ENCODE results near the gene RHOT1.

RHOT1 gene

GRCh38 chr17:32253117-32253611, 110.9 kb downstream of the RHOT1 start:
- TF ChIP-seq REST (IDR thresholded peaks at IDR 0.05; ENCODE audit: insufficient replicate concordance, low read depth) (no peak), GABPA (IDR thresholded peaks at IDR 0.05; ENCODE audit: low read depth) (no peak), POLR2AphosphoS5 (IDR thresholded peaks at IDR 0.05; ENCODE audit: low read depth) (no peak), SPI1 (IDR thresholded peaks at IDR 0.05; ENCODE audit: borderline replicate concordance, low read depth) (no peak), CTCF (IDR thresholded peaks at IDR 0.05; ENCODE audit: insufficient read depth, low read length) (peak; percentile 100)
- Histone ChIP-seq H3K4me3 (replicated peaks; ENCODE audit: insufficient read depth, low read length) (no peak overlapping the region), H3K27ac (replicated peaks) (no peak overlapping the region), H3K27me3 (ENCODE audit: insufficient read depth, poor library complexity, severe bottlenecking) (no peaks in the 10 kb centered on the region)
- peak; percentile 38 to 83 for DNase-seq (ENCODE audit: low read depth in 1 of 2, low spot score in 1 of 2)

GRCh38 chr17:32256012-32256700, 113.9 kb downstream of the RHOT1 start:
- Histone ChIP-seq H3K27ac (replicated peaks) (no peak overlapping the region), H3K27me3 (ENCODE audit: insufficient read depth, poor library complexity, severe bottlenecking) (peaks cover 2% of the 10 kb centered on the region), H3K4me3 (replicated peaks; ENCODE audit: insufficient read depth, low read length) (no peak overlapping the region)
- no peak for DNase-seq (ENCODE audit: low read depth in 1 of 2, low spot score in 1 of 2)
- no peak for TF ChIP-seq CTCF (IDR thresholded peaks at IDR 0.05; ENCODE audit: insufficient read depth, low read length)
- TF ChIP-seq REST (IDR thresholded peaks at IDR 0.05; ENCODE audit: insufficient replicate concordance, low read depth) = no peak
- TF ChIP-seq POLR2AphosphoS5 (IDR thresholded peaks at IDR 0.05; ENCODE audit: low read depth) = no peak
- no peak for TF ChIP-seq GABPA (IDR thresholded peaks at IDR 0.05; ENCODE audit: low read depth)
- no peak for TF ChIP-seq SPI1 (IDR thresholded peaks at IDR 0.05; ENCODE audit: borderline replicate concordance, low read depth)

GRCh38 chr17:32256701-32257019, 114.4 kb downstream of the RHOT1 start:
- H3K27me3 ChIP-seq (ENCODE audit: insufficient read depth, poor library complexity, severe bottlenecking) = peaks cover 7% of the 10 kb centered on the region
- no peak for TF ChIP-seq REST (IDR thresholded peaks at IDR 0.05; ENCODE audit: insufficient replicate concordance, low read depth)
- TF ChIP-seq SPI1 (IDR thresholded peaks at IDR 0.05; ENCODE audit: borderline replicate concordance, low read depth) = no peak
- TF ChIP-seq GABPA (IDR thresholded peaks at IDR 0.05; ENCODE audit: low read depth) = no peak
- no peak for TF ChIP-seq POLR2AphosphoS5 (IDR thresholded peaks at IDR 0.05; ENCODE audit: low read depth)
- TF ChIP-seq CTCF (IDR thresholded peaks at IDR 0.05; ENCODE audit: insufficient read depth, low read length) = no peak

More at GRCh38 chr17:32256701-32257019, 114.4 kb downstream of the RHOT1 start:
- Histone ChIP-seq H3K27ac (replicated peaks) (no peak overlapping the region), H3K4me3 (replicated peaks; ENCODE audit: insufficient read depth, low read length) (no peak overlapping the region)
- DNase-seq (ENCODE audit: low read depth in 1 of 2, low spot score in 1 of 2) = no peak
